OCI-LY3 (cell line): Measurements from ENCODE around the gene RASSF6.

Source experiments
- H2AFZ ChIP-seq: fragments of 200-600, 300-600 bp; shearing (Covaris generic); 2 replicates; pipeline ENCODE4 v1.6.0; 2014; ENCODE audit warnings: antibody characterized with exemption, low read depth, low read length
- H3K27ac ChIP-seq: fragments of 200-600, 300-600 bp; sonication (generic); 2 replicates; pipeline ENCODE4 v1.5.1; 2014; ENCODE audit warnings: mild to moderate bottlenecking, low read length, moderate library complexity, mixed read lengths
- H3K27me3 ChIP-seq: fragments of 200-600, 300-600 bp; sonication (generic); 2 replicates; pipeline ENCODE4 v1.6.1; 2014; ENCODE audit warnings: low read depth, low read length, mixed read lengths
- H3K36me3 ChIP-seq: fragments of 200-600, 300-600 bp; sonication (generic); replicated peaks from 2 replicates; pipeline ENCODE3; 2014; ENCODE audit warnings: low read depth, low read length, mixed read lengths
- H3K4me1 ChIP-seq: fragments of 300-600, 200-600 bp; sonication (generic); 2 replicates; pipeline ENCODE4 v1.6.1; 2014; ENCODE audit warnings: low read length, mixed read lengths
- H3K4me2 ChIP-seq: fragments of 200-600, 300-600 bp; sonication (generic); 2 replicates; pipeline ENCODE4 v1.6.1; 2014; ENCODE audit warnings: low read length, mixed read lengths
- H3K4me3 ChIP-seq: fragments of 300-600, 200-600 bp; sonication (generic); 2 replicates; pipeline ENCODE4 v1.5.1; 2014; ENCODE audit warnings: antibody characterized with exemption, mild to moderate bottlenecking, low read length, moderate library complexity
- H3K79me2 ChIP-seq: fragments of 300-600, 200-600 bp; shearing (Covaris generic); 2 replicates; pipeline ENCODE4 v1.6.1; 2014; ENCODE audit warnings: mild to moderate bottlenecking, low read length, mixed read lengths
- H3K9ac ChIP-seq: fragments of 300-600, 200-600 bp; shearing (Covaris generic); 2 replicates; pipeline ENCODE4 v1.6.0; 2014; ENCODE audit warnings: mild to moderate bottlenecking, low read length, moderate library complexity
- H3K9me3 ChIP-seq: fragments of 200-600, 300-600 bp; shearing (Covaris generic); 2 replicates; pipeline ENCODE4 v1.6.1; 2014; ENCODE audit warnings: low read length, mixed read lengths; ENCODE audit not compliant: insufficient read depth
- H4K20me1 ChIP-seq: fragments of 200-600, 300-600 bp; sonication (generic); 2 replicates; pipeline ENCODE4 v1.6.1; 2016; ENCODE audit warnings: low read length, mixed read lengths; ENCODE audit not compliant: insufficient read depth
- CTCF ChIP-seq: fragments of 200-600, 300-600 bp; sonication (generic); IDR thresholded peaks from 2 replicates; pipeline ENCODE4 v1.5.1; 2014; ENCODE audit warnings: antibody characterized with exemption, low read length, low read depth
- EZH2phosphoT487 ChIP-seq: fragments of 200-600 bp; shearing (Covaris generic); IDR thresholded peaks from 2 replicates; pipeline ENCODE4 v1.6.1; 2018; ENCODE audit warnings: antibody characterized with exemption, mixed run types, low read depth

Gene RASSF6

GRCh38 chr4:73664470-73664869, 44.2 kb upstream of the RASSF6 start:
- peaks cover 8% of the 10 kb centered on the region for H3K27me3 ChIP-seq
- no peak overlapping the region for H2AFZ ChIP-seq
- H3K4me3 ChIP-seq: no peak overlapping the region
- no peak overlapping the region for H3K9ac ChIP-seq
- no peaks in the 10 kb centered on the region for H3K36me3 ChIP-seq
- peaks cover 22% of the 10 kb centered on the region for H3K4me1 ChIP-seq
- H4K20me1 ChIP-seq: no peaks in the 10 kb centered on the region
- H3K4me2 ChIP-seq: no peak overlapping the region
- H3K27ac ChIP-seq: no peak overlapping the region
- no peaks in the 10 kb centered on the region for H3K79me2 ChIP-seq
- no peak for TF ChIP-seq CTCF
- TF ChIP-seq EZH2phosphoT487: no peak
- H3K9me3 ChIP-seq: no peaks in the 10 kb centered on the region

- no peak overlapping the region for H3K4me2 ChIP-seq
- H3K27ac ChIP-seq: no peak overlapping the region
- H3K4me1 ChIP-seq: peaks cover 13% of the 10 kb centered on the region
- no peak overlapping the region for H3K4me3 ChIP-seq
- no peaks in the 10 kb centered on the region for H3K9me3 ChIP-seq
- H3K9ac ChIP-seq: no peak overlapping the region
- H3K79me2 ChIP-seq: no peaks in the 10 kb centered on the region
- no peak overlapping the region for H2AFZ ChIP-seq
- TF ChIP-seq CTCF (no peak), EZH2phosphoT487 (no peak)
- H4K20me1 ChIP-seq: no peaks in the 10 kb centered on the region
- no peaks in the 10 kb centered on the region for H3K36me3 ChIP-seq
- peaks cover 8% of the 10 kb centered on the region for H3K27me3 ChIP-seq
These were observed 43.3 kb upstream of the RASSF6 start for GRCh38 chr4:73663576-73663975.

- Histone ChIP-seq H3K27me3 (peaks cover 8% of the 10 kb centered on the region), H3K36me3 (no peaks in the 10 kb centered on the region), H2AFZ (peak overlapping the region; percentile 90), H3K4me1 (peaks cover 12% of the 10 kb centered on the region; the same call in 1 of the 2 replicates), H3K79me2 (no peaks in the 10 kb centered on the region), H3K4me2 (peak overlapping the region; percentile 45), H3K4me3 (peak overlapping the region; percentile 17; the same call in 1 of the 2 replicates), H3K9me3 (no peaks in the 10 kb centered on the region), H3K27ac (no peak overlapping the region), H4K20me1 (no peaks in the 10 kb centered on the region), H3K9ac (no peak overlapping the region)
- peak; percentile 70 for TF ChIP-seq CTCF
- no peak for TF ChIP-seq EZH2phosphoT487
These were observed 42.7 kb upstream of the RASSF6 start for GRCh38 chr4:73662709-73663546.

GRCh38 chr4:73661646-73662119, 41.4 kb upstream of the RASSF6 start:
- Histone ChIP-seq H3K27ac (no peak overlapping the region), H3K4me3 (no peak overlapping the region), H3K79me2 (no peaks in the 10 kb centered on the region), H3K4me2 (no peak overlapping the region), H3K27me3 (peaks cover under 1% of the 10 kb centered on the region; the same call in 1 of the 2 replicates), H3K9me3 (no peaks in the 10 kb centered on the region), H3K36me3 (no peaks in the 10 kb centered on the region), H3K4me1 (peaks cover 12% of the 10 kb centered on the region; the same call in 1 of the 2 replicates), H3K9ac (no peak overlapping the region), H2AFZ (no peak overlapping the region; the same call in 1 of the 2 replicates), H4K20me1 (no peaks in the 10 kb centered on the region)
- TF ChIP-seq EZH2phosphoT487 (no peak), CTCF (no peak)
